Chondrocyte (in vitro differentiated cells): Measurements from ENCODE around the gene FREM2. TPM values are rescaled to one million over a fixed set of nuclear protein-coding genes. Genes with fewer than 3 reads are reported as not detected.

ENCODE experiments used
- DNase-seq: peaks from one replicate; pipeline ENCODE4 v3.0.0; 2021; ENCODE audit warnings: mixed read lengths, low spot score
- H3K27ac Mint-ChIP-seq: one replicate; pipeline ENCODE4 v1.8.0; 2021; ENCODE audit warnings: mild to moderate bottlenecking, moderate library complexity, mixed read lengths; ENCODE audit not compliant: unreplicated experiment
- H3K27me3 Mint-ChIP-seq: 2 replicates; pipeline ENCODE4 v1.8.0; 2021; ENCODE audit warnings: low read depth, mixed read lengths
- H3K36me3 Mint-ChIP-seq: 2 replicates; pipeline ENCODE4 v1.8.0; 2021; ENCODE audit warnings: low read depth, mixed read lengths
- H3K4me1 Mint-ChIP-seq: 2 replicates; pipeline ENCODE4 v1.8.0; 2021; ENCODE audit warnings: low read depth, mild to moderate bottlenecking, mixed read lengths
- H3K4me3 Mint-ChIP-seq: one replicate; pipeline ENCODE4 v1.8.0; 2021; ENCODE audit warnings: mild to moderate bottlenecking, moderate library complexity, mixed read lengths; ENCODE audit not compliant: unreplicated experiment
- H3K9me3 Mint-ChIP-seq: 2 replicates; pipeline ENCODE4 v1.8.0; 2021; ENCODE audit warnings: low read depth, mixed read lengths
- CTCF ChIP-seq: fragments of 200-600 bp; sonication (generic); IDR thresholded peaks from 2 replicates; pipeline ENCODE4 v1.5.0; 2021; ENCODE audit warnings: antibody characterized with exemption, mild to moderate bottlenecking, moderate library complexity
- total RNA-seq: library from RNA; stranded (reverse); gene quantifications from 3 replicates; pipeline ENCODE4 v1.2.1, GENCODE V29; 2021

Gene FREM2
- total RNA-seq, 1 donor from 2014 or later: 0.07 TPM

- H3K27me3 Mint-ChIP-seq: no peaks in the 10 kb centered on the region
- H3K4me3 Mint-ChIP-seq: no peak overlapping the region
- H3K4me1 Mint-ChIP-seq: no peaks in the 10 kb centered on the region
- H3K36me3 Mint-ChIP-seq: no peaks in the 10 kb centered on the region
- peaks cover 22% of the 10 kb centered on the region for H3K9me3 Mint-ChIP-seq
- no peak overlapping the region for H3K27ac Mint-ChIP-seq
- DNase-seq: no peak
- TF ChIP-seq CTCF: no peak
Observed at GRCh38 chr13:38803531-38803930, 116.7 kb downstream of the FREM2 start.

GRCh38 chr13:38804061-38804460, 117.2 kb downstream of the FREM2 start:
- no peak for TF ChIP-seq CTCF
- Mint-ChIP-seq H3K9me3 (peaks cover 25% of the 10 kb centered on the region), H3K4me1 (no peaks in the 10 kb centered on the region), H3K36me3 (no peaks in the 10 kb centered on the region), H3K27me3 (no peaks in the 10 kb centered on the region), H3K27ac (no peak overlapping the region), H3K4me3 (no peak overlapping the region)
- DNase-seq: no peak

GRCh38 chr13:38804536-38804935, 117.7 kb downstream of the FREM2 start:
- Mint-ChIP-seq H3K27ac (no peak overlapping the region), H3K27me3 (no peaks in the 10 kb centered on the region), H3K9me3 (peaks cover 30% of the 10 kb centered on the region), H3K36me3 (peaks cover 2% of the 10 kb centered on the region), H3K4me1 (no peaks in the 10 kb centered on the region), H3K4me3 (no peak overlapping the region)
- TF ChIP-seq CTCF: no peak
- DNase-seq: no peak

GRCh38 chr13:38814331-38814730, 127.5 kb downstream of the FREM2 start:
- DNase-seq: no peak
- Mint-ChIP-seq H3K9me3 (peaks cover 36% of the 10 kb centered on the region), H3K27ac (no peak overlapping the region), H3K36me3 (peaks cover 7% of the 10 kb centered on the region), H3K27me3 (peaks cover 2% of the 10 kb centered on the region), H3K4me1 (no peaks in the 10 kb centered on the region), H3K4me3 (no peak overlapping the region)
- TF ChIP-seq CTCF: no peak

- Mint-ChIP-seq H3K36me3 (no peaks in the 10 kb centered on the region), H3K27me3 (no peaks in the 10 kb centered on the region), H3K27ac (no peak overlapping the region), H3K9me3 (peaks cover 3% of the 10 kb centered on the region), H3K4me1 (no peaks in the 10 kb centered on the region), H3K4me3 (no peak overlapping the region)
- DNase-seq: no peak
- no peak for TF ChIP-seq CTCF
Observed at GRCh38 chr13:38819053-38819452, 132.2 kb downstream of the FREM2 start.
